Gastrocnemius medialis (tissue), 4 donors: Measurements from ENCODE around the gene FSD2. TPM values are rescaled to one million over a fixed set of nuclear protein-coding genes. Genes with fewer than 3 reads are reported as not detected.
"Not testable (repeated sequence)": the region's sequence is repeated elsewhere in the genome, so short reads cannot be mapped to it uniquely, and the experiment has no call there.

ENCODE experiments used
- ATAC-seq, 2 donors: fragments of 150-250 bp; one replicate each; pipeline ENCODE4 v1.9.1; 2016
- DNase-seq, 2 donors: peaks; one replicate each; pipeline ENCODE4 v3.0.0-alpha.2; 2019
- H3K27ac ChIP-seq, 4 donors: fragments of 200-600 bp; sonication (generic); 1 replicate in 1 of 4; 2 replicates in 3 of 4; pipeline ENCODE4 v1.5.1; 2016 to 2018; ENCODE audit warnings: mild to moderate bottlenecking in 2 of 4, moderate library complexity in 1 of 4
- H3K27me3 ChIP-seq, 3 donors: fragments of 200-600 bp; sonication (generic) in 2 of 3; 1 replicate in 1 of 3; 2 replicates in 2 of 3; pipeline versions ENCODE4 v1.5.1 to v1.6.0; 2016 to 2019; ENCODE audit warnings: mild to moderate bottlenecking in 1 of 3, moderate library complexity in 1 of 3
- H3K36me3 ChIP-seq, 2 donors: fragments of 200-600 bp; sonication (generic) in 1 of 2; one replicate each; pipeline ENCODE4 v1.5.1; 2017 to 2018
- H3K4me1 ChIP-seq, 2 donors: fragments of 200-600 bp; sonication (generic) in 1 of 2; one replicate each; pipeline ENCODE4 v1.5.1; 2016 to 2017; ENCODE audit warnings: mild to moderate bottlenecking in 2 of 2
- H3K4me3 ChIP-seq, 4 donors: fragments of 200-600 bp; sonication (generic) in 3 of 4; 1 replicate in 1 of 4; 2 replicates in 3 of 4; pipeline ENCODE4 v1.5.1; 2016 to 2019; ENCODE audit warnings: mild to moderate bottlenecking in 2 of 4
- H3K9me3 ChIP-seq, 3 donors: fragments of 200-600 bp; sonication (generic) in 2 of 3; 1 replicate in 1 of 3; 2 replicates in 2 of 3; pipeline ENCODE4 v1.5.1; 2016 to 2019
- POLR2A ChIP-seq, 2 donors: fragments of 450-650 bp; IDR thresholded peaks; one replicate each; pipeline ENCODE4 v1.6.1; 2017; ENCODE audit warnings: antibody characterized with exemption in 2 of 2, mild to moderate bottlenecking in 2 of 2, moderate library complexity in 2 of 2
- in situ Hi-C, 4 donors: fragments of 200-750 bp; cut with MboI; loops; one replicate each; pipeline versions ENCODE4 v1.15.0 to v1.8.0; 2017; ENCODE audit warnings: low sequenced_read_pairs in 4 of 4
- intact Hi-C: fragments of 100-400 bp; cut with DNase I; formaldehyde crosslinking; loops from one replicate; pipeline ENCODE4 v1.15.1; 2023; ENCODE audit warnings: low total_unique reads
- total RNA-seq, 4 donors: library from RNA; depleted of rRNA; stranded (reverse); fragments of >200 nt; gene quantifications; one replicate each; pipeline versions ENCODE4 v1.1.0 to v1.2.3, GENCODE V29; 2016
- TF ChIP-seq, protein P1 (sequence below), 5 experiments: fragments of 450-650 bp in 3 of 5; fragments of 200-600 bp in 2 of 5; sonication (generic) in 2 of 5; IDR thresholded peaks in 4 of 5; conservative IDR thresholded peaks in 1 of 5; 1 replicate in 4 of 5; 2 replicates in 1 of 5; pipeline ENCODE4 v1.5.1; 2016 to 2019; ENCODE audit warnings: antibody characterized with exemption in 5 of 5, mild to moderate bottlenecking in 3 of 5, moderate library complexity in 3 of 5

Gene FSD2
- total RNA-seq, 4 donors from 2014 or later = 3.9 to 18.5 (median 6.6) TPM

DNA sequence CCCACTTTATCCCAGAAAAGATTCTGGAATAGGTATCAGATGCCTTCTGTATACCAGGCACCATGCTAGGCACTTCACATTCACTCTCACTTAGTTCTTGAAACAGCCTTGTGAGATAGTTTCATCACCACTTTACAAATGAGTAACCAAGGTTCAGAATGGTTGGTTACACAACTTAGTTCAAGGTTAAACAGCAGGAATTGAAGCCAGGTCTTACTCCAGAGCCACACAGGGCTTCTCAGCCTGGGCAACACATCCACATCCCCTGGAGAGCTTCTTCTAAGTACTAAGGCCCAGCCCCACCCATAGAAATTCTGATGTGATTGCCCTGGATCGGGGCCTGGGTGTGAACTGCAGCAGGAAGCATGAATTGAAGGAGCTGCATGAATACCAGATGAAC, 22.2 kb upstream of the FSD2 start:
- intact Hi-C loops = no loop called here

DNA sequence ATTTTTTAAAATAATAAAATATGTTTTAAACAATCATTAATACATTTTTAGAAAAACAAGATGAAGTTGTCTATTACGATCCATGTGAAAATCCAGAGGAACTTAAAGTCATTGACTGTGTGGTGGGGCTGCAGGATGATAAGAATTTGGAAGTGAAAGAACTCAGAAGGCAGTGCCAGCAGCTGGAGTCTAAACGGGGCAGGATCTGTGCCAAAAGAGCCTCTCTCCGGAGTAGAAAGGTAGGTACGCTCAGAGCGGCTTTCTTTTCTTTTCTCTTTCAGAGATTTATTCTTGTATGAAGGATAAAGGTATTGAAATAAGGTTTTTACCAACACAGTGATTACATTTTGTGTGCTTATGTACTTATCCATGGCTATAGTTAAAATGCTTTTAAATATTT, 17.2 kb upstream of the FSD2 start:
- ATAC-seq (no peak), DNase-seq (no peak)
- Histone ChIP-seq H3K27ac (no peak overlapping the region), H3K9me3 (no peaks in the 10 kb centered on the region), H3K27me3 (no peaks in the 10 kb centered on the region), H3K4me3 (no peak overlapping the region), H3K36me3 (peaks cover 11 to 93% of the 10 kb centered on the region in 2 donors), H3K4me1 (no peaks in the 10 kb centered on the region)
- in situ Hi-C loops (loop anchor here in 2 of 4 donors (25.0 kb wide), 1 partner anchor 286 kb away; the partner anchor contains the start of gene RPS17 (in 2 of the 2)), intact Hi-C loops (no loop called here)
- TF ChIP-seq POLR2A (IDR thresholded peaks at IDR 0.05) = no peak
- TF ChIP-seq, protein P1, sequence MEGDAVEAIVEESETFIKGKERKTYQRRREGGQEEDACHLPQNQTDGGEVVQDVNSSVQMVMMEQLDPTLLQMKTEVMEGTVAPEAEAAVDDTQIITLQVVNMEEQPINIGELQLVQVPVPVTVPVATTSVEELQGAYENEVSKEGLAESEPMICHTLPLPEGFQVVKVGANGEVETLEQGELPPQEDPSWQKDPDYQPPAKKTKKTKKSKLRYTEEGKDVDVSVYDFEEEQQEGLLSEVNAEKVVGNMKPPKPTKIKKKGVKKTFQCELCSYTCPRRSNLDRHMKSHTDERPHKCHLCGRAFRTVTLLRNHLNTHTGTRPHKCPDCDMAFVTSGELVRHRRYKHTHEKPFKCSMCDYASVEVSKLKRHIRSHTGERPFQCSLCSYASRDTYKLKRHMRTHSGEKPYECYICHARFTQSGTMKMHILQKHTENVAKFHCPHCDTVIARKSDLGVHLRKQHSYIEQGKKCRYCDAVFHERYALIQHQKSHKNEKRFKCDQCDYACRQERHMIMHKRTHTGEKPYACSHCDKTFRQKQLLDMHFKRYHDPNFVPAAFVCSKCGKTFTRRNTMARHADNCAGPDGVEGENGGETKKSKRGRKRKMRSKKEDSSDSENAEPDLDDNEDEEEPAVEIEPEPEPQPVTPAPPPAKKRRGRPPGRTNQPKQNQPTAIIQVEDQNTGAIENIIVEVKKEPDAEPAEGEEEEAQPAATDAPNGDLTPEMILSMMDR (IDR thresholded peaks at IDR 0.05 in 4 of 5, conservative IDR thresholded peaks at IDR 0.05 in 1 of 5) = no peak

More for the DNA sequence above, 22.2 kb upstream of the FSD2 start:
- in situ Hi-C loops = no loop called here
- ATAC-seq = peak in 1 of 2 donors; percentile 66
- TF ChIP-seq, protein P1 (IDR thresholded peaks at IDR 0.05 in 4 of 5, conservative IDR thresholded peaks at IDR 0.05 in 1 of 5) = no peak
- TF ChIP-seq POLR2A (IDR thresholded peaks at IDR 0.05) = no peak
- H3K36me3 ChIP-seq = peaks cover 0 to 98% of the 10 kb centered on the region in 2 donors
- H3K27ac ChIP-seq = no peak overlapping the region
- H3K9me3 ChIP-seq = no peaks in the 10 kb centered on the region
- no peaks in the 10 kb centered on the region for H3K27me3 ChIP-seq
- H3K4me3 ChIP-seq = no peak overlapping the region
- DNase-seq = no peak
- H3K4me1 ChIP-seq = no peaks in the 10 kb centered on the region

DNA sequence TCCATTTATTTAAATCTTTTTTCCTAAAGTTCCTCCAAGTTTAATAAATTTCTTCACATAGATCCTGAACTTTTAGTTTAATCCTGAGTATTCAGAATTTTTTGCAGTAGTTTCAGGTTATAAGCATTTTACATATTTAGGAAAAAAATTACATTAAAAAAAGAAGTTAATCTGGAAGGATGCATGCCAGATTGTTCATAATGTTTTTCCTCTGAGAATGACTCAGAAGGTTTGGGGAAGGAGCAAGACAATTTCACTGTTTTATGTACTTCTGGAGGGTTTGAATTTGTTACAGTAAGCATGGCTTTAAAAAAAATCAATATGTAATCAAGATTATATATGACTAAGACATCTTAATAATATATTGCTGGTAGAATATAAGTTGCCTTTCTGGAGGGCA, 16.0 kb upstream of the FSD2 start:
- H3K27ac ChIP-seq, H3K4me1 ChIP-seq, H3K4me3 ChIP-seq, DNase-seq, ATAC-seq, H3K27me3 ChIP-seq, intact Hi-C loops, H3K9me3 ChIP-seq: not testable (repeated sequence)
- peaks cover 12 to 93% of the 10 kb centered on the region in 2 donors for H3K36me3 ChIP-seq
- in situ Hi-C loops = loop anchor here in 2 of 4 donors (25.0 kb wide), 1 partner anchor 285 kb away; the partner anchor contains the start of gene RPS17 (in 2 of the 2)

DNA sequence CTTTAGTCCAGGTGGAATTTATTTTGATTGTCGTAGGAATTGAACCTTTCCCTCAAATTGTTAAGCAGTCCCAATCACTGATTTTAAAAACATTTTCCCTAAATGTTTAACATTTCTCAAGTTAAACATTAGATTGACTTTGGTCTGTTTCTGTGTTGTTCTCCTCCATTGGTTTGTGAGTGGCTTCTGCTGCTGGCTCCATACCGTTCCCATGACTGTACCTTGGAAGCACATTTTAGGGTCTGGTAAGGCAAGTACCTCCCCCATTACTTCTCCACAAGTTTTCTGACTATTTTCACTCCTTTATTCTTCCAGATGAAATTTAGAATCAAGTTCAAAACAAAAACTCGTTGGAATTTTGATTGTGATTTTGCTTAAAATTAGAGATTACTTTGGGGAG, 15.5 kb upstream of the FSD2 start:
- H3K9me3 ChIP-seq, H3K4me1 ChIP-seq, DNase-seq, H3K4me3 ChIP-seq, H3K27me3 ChIP-seq, intact Hi-C loops, ATAC-seq, H3K27ac ChIP-seq: not testable (repeated sequence)
- peaks cover 12 to 93% of the 10 kb centered on the region in 2 donors for H3K36me3 ChIP-seq
- in situ Hi-C loops = loop anchor here in 2 of 4 donors (25.0 kb wide), 1 partner anchor 284 kb away; the partner anchor contains the start of gene RPS17 (in 2 of the 2)

DNA sequence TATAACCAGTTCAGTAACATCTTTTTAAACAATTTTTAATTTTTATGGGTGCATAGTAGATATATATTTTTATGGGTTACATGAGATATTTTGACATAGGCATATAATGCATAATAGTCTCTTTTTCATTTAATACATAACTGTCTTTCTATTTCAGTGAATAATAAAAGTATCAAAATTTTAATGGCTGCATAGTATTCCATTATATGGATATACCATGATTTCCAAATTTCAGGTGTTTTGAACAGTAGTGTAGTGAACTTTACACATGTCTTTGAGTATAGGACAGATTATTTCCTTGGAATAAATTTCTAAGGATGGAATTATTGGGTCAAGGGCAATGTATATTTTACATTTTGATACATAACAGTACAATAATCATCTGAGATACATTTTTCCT, 14.3 kb upstream of the FSD2 start:
- intact Hi-C loops (no loop called here), in situ Hi-C loops (loop anchor here in 2 of 4 donors (25.0 kb wide), 1 partner anchor 283 kb away; the partner anchor contains the start of gene RPS17 (in 2 of the 2))
- ATAC-seq = no peak
- H3K36me3 ChIP-seq = peaks cover 12 to 93% of the 10 kb centered on the region in 2 donors
- H3K27ac ChIP-seq = no peak overlapping the region
- TF ChIP-seq, protein P1 (IDR thresholded peaks at IDR 0.05 in 4 of 5, conservative IDR thresholded peaks at IDR 0.05 in 1 of 5) = no peak
- no peak for TF ChIP-seq POLR2A (IDR thresholded peaks at IDR 0.05)
- no peak for DNase-seq
- no peaks in the 10 kb centered on the region for H3K27me3 ChIP-seq
- peaks cover 0 to 4% of the 10 kb centered on the region in 2 donors for H3K4me1 ChIP-seq
- H3K4me3 ChIP-seq = no peak overlapping the region
- H3K9me3 ChIP-seq = no peaks in the 10 kb centered on the region
